HPDE6-E6E7 (cell line): ENCODE data around the gene IL5RA.

Source experiments
- DNase-seq: peaks from one replicate; pipeline ENCODE4 v3.0.0; 2011; ENCODE audit warnings: missing footprints; ENCODE audit errors: extremely low spot score

The IL5RA gene

GRCh38 chr3:3066378-3066777 is 43.8 kb downstream of the IL5RA start:
- no peak for DNase-seq

- DNase-seq = no peak
These were observed 44.3 kb downstream of the IL5RA start for GRCh38 chr3:3065876-3066275.

- no peak for DNase-seq
These were observed 45.9 kb downstream of the IL5RA start for GRCh38 chr3:3064297-3064696.

GRCh38 chr3:3059645-3060044 is 50.5 kb downstream of the IL5RA start:
- DNase-seq = no peak

- DNase-seq = no peak
These were observed 56.2 kb downstream of the IL5RA start for GRCh38 chr3:3053974-3054373.

GRCh38 chr3:3038201-3038991 is 71.8 kb downstream of the IL5RA start:
- no peak for DNase-seq

- DNase-seq = no peak
These were observed 73.0 kb downstream of the IL5RA start for GRCh38 chr3:3037156-3037555.

- DNase-seq = no peak
These were observed 78.8 kb downstream of the IL5RA start for GRCh38 chr3:3031326-3031725.

GRCh38 chr3:3027976-3028567 is 82.1 kb downstream of the IL5RA start:
- no peak for DNase-seq

GRCh38 chr3:3023111-3023745 is 86.9 kb downstream of the IL5RA start:
- no peak for DNase-seq

- DNase-seq = no peak
These were observed 90.0 kb downstream of the IL5RA start for GRCh38 chr3:3020209-3020608.
